Measurements from ENCODE around the gene AARS1.
A peak's percentile ranks its signal among the peaks of the same experiment; 100 is the strongest.
"Not testable (repeated sequence)": the region's sequence is repeated elsewhere in the genome, so short reads cannot be mapped to it uniquely, and the experiment has no call there.

AARS1 gene

DNA sequence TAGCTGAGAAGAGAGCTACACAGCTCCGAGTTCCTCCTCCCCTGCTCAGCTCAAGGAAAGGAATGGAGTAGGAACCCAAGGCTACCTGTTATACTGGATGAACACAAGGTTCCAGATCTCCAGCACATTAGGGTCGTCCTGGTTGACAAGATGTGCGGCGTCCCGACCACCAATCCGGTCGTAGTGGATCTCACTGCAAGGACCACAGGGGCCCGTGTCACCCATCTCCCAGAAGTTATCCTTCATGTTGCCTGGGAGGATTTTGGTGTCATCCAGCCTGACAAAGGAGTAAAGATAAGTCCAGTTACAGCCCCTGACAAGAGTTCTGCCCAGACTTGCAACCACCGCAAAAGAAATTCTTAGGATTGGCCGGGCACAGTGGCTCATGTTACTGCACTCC is 17.6 kb downstream of the AARS1 start:
- DNase-seq (ENCODE audit: low read depth in 2 of 2): no peak

DNA sequence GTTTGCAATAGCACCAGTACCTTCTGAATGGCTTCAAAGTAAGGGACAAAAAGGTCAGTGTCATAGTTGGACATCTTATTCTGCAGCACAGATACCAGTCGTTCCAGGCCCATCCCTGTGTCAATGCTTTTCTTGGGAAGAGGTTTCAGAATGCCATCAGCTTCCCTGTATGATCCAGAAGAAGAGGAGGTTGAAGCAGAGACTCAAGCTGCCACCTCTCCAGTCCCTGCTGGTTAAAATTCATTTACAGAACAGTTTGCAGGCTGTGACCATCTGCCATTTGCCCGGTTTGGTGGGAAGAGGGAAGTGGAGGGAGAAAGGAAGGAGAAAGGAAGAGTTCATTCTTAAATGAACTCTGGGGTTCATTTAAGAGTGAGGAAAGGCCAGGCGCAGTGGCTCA is 19.1 kb downstream of the AARS1 start:
- DNase-seq (ENCODE audit: low read depth in 2 of 2): no peak

DNA sequence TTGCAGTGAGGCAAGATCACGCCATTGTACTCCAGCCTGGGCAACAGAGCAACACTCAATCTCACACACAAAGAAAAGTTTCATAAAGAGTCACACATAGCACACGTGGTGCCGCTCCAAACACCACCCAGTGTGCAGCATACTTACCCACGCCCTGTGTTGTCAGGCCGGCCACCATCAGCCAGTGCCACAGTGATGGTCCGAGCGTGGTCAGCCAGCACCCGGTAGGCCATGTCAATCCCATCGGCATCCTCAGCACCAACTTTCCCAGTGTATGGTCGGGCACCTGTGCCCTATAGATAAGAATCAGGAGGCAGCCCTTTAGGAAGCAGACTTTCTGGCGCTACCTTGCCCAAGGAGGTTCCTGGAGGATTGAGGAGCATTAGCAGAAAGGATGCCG is 19.8 kb downstream of the AARS1 start:
- no peak for DNase-seq (ENCODE audit: low read depth in 2 of 2)

DNA sequence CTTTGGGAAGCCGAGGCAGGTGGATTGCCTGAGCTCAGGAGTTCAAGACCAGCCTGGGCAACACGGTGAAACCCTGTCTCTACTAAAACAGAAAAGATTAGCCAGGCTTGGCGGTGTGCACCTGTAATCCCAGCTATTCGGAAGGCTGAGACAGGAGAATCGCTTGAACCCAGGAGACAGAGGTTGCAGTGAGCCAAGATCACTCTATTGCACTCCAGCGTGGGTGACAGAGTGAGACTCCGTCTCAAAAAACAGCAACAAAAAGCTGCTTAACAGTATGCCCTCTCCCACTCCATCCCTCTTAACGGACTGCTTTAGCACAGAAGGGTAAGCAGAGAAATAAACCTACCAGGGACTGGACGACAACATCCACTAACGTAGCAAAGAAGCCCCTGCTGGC is 21.4 kb downstream of the AARS1 start:
- not testable (repeated sequence) for DNase-seq (ENCODE audit: low read depth in 2 of 2)

DNA sequence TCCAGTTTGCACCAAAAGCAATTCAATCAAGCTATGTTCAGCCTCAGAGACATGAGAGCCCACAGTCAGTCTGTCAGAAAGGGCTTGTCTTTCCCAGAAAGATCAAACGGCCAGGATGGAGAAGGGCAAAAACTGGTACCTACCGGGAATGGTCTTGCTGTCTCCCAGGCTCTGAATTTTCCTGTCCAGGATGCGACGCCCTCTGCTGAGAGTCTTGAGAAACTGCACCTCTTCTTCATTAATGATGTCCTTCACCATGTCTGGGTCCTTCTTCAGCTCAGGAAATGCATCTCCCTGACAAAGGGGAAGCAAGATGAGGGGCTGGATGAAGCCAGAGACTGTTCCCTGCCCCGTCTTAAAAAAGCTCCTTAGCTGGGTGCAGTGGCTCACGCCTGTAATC is 21.8 kb downstream of the AARS1 start:
- no peak for DNase-seq (ENCODE audit: low read depth in 2 of 2)

DNA sequence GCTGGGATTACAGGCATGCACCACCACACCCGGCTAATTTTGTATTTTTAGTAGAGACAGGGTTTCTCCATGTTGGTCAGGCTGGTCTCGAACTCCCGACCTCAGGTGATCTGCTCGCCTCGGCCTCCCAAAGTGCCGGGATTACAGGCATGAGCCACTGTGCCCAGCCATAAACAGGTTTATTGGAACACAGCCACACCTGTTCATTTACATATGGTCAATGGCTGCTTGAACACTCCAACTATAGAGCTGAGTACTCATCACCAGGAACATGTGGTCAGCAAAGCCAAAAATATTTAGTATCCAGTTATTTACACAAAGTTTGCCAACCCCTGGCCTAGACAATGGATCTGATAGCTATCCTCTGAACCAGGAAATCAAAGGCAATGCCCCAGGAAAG is 29.4 kb downstream of the AARS1 start:
- DNase-seq (ENCODE audit: low read depth in 2 of 2): not testable (repeated sequence)

DNA sequence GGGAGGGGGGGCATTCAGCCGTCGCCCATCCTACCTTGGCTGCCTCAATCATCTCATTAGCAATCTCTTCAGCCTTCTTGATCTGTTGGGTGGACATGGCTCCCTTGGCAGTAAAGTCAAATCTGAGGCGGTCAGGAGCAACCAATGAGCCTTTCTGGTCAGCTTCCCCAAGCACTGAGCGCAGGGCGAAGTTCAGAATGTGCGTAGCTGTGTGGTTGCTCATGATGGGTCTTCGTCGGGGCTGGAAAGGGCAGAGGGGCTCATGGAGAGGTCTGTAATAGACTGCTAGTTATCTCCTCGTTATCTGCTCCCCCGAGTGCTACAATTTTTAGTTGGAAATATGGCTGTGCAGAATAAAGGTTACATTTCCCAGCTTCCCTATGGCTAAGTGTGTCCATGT is 30.4 kb downstream of the AARS1 start:
- no peak for DNase-seq (ENCODE audit: low read depth in 2 of 2)

DNA sequence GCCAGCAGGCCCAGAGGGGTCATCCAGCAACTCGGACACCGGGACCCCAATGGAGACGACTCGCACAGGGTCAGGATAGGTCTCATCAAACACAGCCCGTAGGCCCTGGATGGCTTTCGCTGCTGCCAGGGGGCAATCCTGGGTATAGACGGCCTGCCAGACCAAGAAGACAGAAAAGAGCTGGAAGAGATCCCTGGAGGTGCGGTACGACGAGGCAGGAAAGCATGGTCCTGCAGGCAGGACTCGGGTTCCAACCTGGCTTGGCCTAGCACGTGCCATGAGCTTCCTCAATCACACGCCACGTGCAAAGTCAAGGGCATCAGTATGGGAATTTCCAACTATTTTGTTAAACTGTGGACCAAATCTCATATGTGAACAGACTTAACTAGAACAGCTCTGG is 31.2 kb downstream of the AARS1 start:
- DNase-seq (ENCODE audit: low read depth in 2 of 2): no peak

DNA sequence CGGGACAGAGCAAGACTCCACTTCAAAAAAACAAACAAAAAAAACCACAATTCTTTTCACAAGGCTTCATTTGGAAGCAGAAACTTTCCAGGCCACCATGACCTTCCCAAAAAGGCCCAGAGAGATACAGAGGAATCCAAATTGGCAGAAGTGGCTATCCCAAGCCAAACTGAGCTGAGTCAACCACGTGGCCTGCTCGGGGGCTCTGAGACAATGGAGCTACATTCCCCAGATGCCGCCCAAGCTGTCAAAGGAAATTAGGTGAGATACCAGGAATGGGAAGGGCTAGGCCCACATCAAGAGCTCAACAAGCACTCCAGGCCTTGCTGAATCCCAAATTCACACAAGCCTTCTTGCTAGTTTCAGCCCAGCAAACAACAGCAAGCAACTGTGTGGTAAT is 31.9 kb downstream of the AARS1 start:
- no peak for DNase-seq (ENCODE audit: low read depth in 2 of 2)

DNA sequence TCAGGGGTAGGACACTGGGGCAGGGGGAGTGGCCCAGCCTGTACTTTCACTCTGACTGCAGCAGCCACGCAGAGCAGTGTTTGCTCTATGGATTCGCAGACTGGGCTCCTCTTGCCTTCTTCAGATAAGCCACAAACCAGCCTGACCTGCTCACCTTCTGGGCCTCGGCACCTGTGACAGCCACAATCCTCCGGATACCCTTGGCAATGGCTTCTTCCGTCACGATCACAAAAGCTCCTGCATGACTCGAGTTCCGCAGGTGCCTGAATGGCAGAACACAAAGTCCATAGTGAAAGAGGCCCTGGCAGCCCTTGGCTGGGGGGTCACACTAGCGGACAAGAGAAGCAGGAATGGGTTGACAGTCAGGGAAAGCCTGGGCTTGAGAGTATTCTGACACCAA is 33.7 kb downstream of the AARS1 start:
- DNase-seq (ENCODE audit: low read depth in 2 of 2): no peak

DNA sequence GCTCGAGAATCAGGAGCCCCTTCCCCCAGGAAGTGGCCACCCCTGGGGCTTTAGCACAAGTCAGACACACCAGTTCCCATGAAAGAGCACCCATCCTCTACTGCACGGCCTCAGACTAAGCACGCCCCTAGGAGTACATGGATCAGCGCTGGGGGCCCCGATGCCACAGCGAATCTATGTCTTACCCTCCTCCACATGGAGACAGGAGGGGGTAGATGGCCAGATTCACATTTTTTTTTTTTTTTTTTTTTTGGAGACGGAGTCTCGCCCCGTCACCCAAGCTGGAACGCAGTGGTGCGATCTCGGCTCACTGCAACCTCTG is 34.4 kb downstream of the AARS1 start:
- DNase-seq (ENCODE audit: low read depth in 2 of 2): no peak

DNA sequence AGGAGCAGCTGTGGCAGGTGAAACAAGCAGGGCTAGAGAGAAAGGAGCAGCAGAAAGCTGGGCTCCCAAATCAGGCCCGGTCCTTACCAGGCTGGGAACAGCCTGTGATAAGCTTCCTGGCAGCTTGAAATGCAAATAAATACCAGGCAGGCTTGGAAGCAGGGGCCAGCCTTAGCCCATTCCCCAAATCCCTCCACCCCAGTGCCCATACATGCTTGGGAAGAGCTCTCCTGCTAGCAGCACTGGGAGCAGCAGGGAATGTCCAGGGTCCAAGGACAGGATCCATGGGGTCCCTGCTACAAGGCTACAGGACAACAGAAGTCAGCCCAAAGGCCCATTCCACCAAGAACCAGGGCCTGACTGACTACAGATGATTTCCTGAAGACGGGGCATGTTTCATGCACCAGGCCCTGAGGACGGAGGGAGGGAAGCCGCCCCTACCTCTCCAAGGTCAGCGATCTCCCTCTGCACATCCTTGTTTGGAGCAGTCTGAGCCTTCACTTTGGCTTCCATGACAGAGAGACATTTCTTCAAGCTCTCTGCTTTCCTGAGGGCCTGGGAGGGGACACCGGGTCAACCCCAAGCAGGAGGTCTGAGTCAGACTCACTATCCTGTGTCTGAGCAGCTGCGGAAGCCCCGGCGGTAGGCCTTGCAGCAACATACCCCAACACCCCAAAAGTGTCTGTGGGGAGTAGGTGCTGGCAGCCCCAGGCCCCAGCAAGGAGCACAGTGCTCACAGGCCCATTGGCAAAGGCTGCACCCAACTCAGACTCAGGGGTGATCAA is 34.9 kb downstream of the AARS1 start:
- no peak for DNase-seq (ENCODE audit: low read depth in 2 of 2)

DNA sequence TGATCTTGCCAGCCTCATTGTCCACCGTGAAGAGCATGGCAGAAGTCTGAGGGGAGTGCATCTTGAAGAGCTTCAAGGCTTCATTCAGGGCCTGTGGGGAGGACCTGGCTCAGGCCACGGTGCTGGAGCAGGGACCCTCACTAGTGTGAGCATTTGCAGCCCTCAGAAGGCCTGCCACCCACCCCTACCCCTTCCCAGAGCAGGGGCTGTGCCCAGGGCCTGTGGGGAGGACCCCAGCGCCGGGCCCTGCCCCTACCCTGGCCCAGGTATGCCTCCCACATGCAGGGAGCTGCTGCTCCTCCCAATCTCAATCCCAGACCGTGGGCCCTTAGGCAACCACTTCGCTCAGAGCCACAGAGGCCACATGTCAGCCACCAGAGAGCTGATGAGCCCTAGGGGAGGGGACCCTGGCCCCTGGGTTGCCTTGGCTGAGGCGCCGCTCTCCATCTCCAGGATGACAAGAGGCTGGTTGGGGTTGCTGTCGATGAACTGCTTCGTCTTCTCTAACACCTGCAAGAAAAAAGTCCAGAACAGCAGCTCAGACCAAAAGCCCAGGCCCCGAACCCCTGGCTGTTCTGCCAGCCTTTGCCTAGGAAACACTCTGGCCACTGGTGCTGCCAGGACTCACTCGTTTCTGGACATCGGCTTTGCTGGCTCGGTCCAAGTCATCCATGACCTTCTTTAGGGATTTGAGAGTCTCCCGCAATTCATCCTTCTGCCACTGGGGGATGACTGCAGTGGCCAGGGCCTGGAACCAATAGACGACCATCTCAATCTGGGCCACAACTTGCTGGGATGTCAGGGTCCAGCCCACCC is 35.8 kb downstream of the AARS1 start:
- no peak for DNase-seq (ENCODE audit: low read depth in 2 of 2)

DNA sequence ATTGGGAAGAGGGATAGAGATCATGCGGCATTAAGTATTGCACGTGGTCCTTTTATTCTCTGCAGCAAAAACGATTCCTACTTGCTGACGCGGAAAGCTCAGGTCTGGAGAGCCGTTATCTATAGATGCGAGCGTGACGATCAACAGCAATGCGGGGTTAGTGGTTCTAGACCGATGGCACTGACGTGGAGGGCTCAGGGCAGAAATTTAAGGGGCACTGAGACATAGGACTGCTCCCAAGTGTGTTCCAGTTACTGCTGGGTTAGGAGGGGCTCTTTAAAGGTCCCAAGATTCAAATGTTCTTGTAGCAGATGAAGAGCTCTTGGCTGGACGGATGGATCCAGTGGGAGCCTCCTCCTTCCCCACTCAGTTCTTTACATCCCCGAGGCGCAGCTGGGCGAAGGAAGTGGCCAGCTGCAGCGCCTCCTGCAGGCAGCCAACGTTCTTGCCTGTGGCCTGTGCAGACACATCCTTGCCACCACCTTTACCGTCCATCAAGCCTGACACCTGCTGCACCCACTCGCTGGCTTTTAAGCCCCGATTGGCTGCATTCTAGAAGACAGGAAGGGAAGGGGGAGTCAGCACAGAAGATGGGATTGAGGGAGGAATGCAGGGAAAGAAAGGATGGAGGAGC is 36.8 kb downstream of the AARS1 start:
- no peak for DNase-seq (ENCODE audit: low read depth in 2 of 2)

DNA sequence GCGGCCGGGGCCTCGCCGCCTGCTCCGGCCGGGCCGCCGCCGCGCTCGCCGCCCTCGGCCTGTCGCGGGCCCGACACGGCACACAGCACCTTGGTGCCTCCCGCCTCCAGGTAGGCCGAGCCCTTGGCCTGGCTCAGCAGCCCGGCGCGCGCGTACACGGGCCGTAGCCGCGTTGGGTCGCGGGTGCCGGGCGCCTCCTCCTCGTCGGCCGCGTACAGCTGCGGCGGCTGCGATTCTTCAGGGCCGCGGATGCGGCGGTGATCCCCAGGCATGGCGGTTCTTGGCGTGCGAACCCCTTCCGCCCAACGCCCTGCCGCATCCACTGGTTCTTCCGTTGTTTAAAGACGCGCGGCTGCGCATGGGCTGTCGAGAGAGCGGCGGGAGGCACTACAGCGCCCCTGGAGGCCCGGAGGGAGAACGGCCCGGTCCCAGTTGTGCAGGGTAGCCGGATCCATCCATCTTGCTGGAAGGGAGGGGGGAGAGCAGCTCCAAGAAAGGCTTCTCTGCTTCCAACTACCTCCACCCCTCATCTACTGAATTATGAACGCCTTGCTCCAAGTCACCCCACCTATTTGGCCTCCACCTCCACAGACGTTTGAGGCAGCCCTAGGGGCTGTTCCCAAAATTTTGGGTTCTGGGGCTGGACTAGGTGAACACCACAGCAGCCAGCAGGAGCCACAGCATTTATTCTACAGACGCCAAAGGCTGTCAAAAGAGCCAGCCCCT is 37.5 kb downstream of the AARS1 start, which contains the start of gene EXOSC6:
EXOSC6 (minus strand) TSS at position 312 of the 726 bp plus-strand sequence; CDS start at position 272, 40 bp downstream.
- peak; percentile 75 to 80 for DNase-seq (ENCODE audit: low read depth in 2 of 2)

DNA sequence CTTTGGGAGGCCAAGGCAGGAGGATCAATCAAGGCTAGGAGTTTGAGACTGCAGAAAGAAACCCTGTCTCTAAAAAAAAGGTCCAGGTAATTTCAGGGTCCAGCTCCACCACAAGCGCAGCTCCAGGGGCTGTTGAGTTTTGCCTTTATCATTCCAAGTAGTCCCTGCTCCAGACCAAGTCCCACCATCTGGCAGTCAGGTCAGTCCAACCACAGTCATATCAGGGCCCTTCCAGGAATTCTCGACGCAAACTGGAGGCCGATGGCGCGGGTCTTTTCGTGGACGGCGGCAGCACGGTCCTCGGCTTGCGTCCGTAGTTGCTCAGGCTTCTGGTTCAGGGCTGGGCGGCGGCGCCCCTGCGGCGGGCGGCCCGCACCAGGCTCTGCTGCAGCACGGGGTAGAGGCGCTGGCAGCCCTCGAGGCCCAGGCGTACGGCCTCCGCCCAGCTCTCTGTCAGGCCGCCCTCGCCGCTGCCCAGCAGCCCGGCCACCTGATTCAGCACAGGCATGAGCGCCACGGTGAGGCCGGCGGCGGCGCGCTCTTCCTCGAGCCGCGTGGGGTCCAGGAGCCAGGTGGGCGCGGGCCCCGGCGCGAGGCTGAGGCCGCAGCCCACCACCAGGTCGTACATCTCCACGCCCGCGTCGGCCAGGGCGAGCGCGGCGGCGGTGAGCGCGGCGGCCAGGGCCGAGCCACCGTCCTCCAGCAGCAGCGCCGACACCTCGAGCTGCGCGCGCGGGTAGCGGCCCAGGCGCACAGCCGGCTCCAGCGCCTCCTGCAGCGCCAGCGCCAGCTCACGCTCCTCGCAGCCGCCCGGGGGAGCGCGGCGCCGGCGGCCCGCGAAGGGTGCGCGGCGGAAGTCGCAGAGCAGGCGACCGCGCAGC is 38.3 kb downstream of the AARS1 start:
- DNase-seq (ENCODE audit: low read depth in 2 of 2): no peak

DNA sequence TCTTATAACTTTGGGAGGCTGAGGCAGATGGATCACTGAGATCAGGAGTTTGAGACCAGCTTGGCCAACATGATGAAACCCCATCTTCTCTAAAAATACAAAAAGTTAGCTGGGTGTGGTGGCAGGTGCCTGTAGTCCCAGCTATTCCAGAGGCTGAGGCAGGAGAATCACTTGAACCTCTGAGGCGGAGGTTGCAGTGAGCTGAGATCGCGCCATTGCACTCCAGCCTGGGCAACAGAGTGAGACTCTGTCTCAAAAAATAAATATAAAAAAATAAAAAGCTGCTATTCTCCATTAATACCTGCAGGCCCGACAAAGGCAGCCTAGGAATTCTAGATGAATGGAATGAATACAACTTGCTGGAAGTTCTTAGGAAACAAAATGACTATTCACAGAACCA is 39.6 kb downstream of the AARS1 start:
- DNase-seq (ENCODE audit: low read depth in 2 of 2): not testable (repeated sequence)

DNA sequence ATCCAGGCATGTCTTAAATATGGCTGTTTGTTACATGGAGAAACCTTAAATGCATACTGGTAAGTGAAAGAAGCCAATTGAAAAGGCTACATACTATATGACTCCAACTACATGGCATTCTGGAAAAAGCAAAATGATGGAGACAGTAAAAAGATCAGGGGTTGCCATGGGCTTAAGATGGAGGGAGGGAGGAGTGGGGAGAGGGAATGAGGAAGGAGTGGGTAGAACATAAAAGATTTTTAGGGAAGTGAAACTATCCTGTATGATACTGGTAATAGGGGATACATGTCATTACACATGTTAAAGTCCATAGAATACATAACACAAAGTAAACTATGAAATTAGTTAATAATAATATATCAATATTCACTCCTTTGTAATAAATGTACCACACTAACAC is 50.5 kb downstream of the AARS1 start:
- not testable (repeated sequence) for DNase-seq (ENCODE audit: low read depth in 2 of 2)

DNA sequence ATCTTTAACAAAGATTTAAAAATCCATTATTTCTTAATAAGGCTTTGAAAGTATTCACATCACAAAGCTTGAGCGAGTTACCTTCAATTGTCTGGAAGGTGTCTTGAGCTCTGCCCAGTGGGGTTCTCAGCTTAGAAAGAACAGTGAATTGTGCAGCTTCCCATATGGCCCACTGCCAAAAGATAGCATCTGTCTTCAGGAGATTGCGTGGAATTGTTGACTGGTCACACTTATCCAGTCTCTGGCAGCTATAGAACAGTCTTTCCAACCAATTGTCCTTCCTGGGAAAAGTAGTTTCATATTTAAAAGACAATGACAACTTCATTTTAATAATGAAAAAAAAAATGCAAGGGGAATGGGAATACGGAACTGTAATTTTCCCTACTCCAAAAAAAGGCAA is 57.5 kb downstream of the AARS1 start:
- not testable (repeated sequence) for DNase-seq (ENCODE audit: low read depth in 2 of 2)

DNA sequence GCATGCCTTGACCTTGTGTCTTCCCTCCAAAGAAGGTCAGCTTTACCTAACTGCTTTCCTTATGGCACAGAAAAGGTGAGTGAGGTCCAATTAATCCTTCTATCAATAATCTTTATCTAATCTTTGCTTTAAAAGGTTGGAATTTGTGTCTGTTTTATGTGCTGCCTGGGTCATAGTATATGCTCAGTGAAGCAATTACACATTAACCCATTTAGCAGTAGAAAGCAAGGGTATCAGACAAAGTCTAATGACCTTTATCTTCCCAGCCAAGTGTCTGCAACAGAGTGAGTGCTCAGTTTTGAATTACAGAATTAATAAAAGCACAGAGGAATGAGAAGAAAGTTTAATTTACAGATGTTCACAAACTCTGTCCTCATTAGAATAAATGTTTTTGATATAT is 63.3 kb downstream of the AARS1 start:
- DNase-seq (ENCODE audit: low read depth in 2 of 2): not testable (repeated sequence)

DNA sequence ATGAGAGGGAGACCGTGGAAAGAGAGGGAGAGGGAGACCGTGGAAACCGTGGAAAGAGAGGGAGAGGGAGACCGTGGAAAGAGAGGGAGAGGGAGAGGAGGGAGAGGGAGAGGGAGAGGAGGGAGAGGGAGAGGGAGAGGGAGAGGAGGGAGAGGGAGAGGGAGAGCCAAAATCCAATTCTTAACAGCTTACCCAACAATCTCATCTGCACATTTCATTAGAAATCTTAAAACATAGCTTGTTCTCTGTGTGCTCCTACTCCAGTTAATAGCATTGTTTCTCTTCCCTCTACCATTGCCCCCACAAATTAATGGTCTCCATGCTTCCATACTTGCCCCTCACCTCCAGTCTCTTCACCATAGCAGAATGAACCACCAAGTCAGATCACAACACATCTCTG is 63.9 kb downstream of the AARS1 start:
- not testable (repeated sequence) for DNase-seq (ENCODE audit: low read depth in 2 of 2)

Data from stimulated activated CD8-positive, alpha-beta memory T cell treated with anti-CD3 and anti-CD28 coated beads, Interleukin-7, amount 100 ng/mL, for 1 hour (primary cell).